HG02840 (cell line): ENCODE measurements around the gene FAM151A.

ENCODE experiments used
- ATAC-seq: cut with Tn5 transposase; IDR thresholded peaks from one replicate; pipeline ENCODE4 v1.9.1; 2021; ENCODE audit warnings: mild to moderate bottlenecking, moderate library complexity, moderate number of reproducible peaks; ENCODE audit not compliant: unreplicated experiment, low FRiP score

FAM151A gene

DNA sequence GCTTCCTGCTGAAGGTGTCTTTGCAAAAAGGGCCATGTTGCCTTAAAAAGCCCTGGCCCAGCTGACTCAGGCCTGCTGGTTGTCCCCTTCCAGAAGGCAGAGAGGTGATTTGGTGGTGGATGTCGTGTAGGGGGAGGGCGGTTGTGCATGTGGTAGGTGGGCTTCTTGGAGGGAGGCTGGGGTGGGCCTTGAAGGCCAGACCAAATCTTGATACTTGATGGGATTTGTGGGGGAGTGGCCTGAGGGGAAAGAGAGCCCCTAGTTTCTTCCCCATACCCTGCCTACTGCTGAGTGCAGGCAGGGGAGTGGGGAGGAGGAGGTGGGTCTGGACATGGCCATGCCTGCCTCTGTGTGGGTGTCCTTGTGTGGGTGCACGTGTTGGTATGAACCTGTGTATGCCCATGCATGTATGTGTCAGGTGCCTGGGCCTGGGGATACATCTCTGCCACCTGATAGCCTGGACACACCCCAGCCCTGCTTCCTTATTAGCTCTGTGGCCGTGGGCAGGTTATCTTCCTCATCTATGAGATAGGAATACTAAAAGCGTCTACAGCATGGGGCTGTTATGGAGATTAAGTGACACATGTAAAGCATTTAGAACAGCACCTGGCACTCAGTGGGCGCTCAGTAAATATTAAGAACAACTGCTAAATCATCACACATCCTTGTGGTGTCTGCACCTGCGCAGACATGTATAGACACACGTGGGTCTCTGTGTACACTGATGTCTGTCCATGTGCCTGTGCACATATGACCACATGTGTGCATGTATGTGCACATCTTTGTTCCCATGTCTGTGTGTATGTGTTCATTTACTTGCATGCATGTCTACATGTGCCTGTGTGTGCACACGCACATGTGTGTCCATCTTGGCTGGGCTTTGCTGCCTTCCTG lies 17.0 kb downstream of the FAM151A start:
- ATAC-seq = no peak

DNA sequence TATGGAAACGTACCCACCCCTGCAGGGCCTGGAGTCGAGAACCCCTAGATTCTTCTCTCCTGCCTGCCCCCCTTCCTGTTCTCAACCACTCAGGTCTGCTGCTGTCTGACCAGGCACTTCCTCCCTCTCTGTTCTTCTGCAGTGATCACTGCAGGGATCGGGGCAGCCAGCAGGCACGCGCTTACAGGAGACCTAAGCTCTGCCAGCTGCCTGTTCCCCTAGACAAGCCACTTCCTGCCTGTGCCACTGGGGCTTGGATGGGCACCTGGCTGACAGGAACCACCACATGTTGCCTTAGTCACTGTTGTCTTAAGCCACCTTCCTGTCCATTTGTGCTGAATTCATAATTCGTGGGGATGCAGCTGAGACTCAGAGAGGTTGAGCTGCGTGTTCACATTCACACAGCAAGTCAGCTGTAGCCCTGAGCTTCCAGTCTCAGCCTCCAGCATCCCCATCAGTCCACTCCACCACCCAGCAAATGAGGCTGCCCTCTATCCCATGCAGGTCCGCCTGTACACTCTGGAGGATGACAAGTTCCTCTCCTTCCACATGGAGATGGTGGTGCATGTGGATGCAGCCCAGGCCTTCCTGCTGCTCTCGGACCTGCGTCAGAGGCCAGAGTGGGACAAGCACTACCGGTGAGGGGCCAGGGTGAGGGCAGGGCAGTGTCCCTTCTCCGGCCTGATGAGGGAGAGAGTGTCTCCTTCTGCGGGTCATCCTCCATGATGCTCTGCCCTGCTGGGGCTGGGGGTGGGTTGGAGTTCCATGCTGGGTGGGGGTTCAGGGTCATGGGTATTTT lies 18.6 kb downstream of the FAM151A start:
- ATAC-seq = no peak

DNA sequence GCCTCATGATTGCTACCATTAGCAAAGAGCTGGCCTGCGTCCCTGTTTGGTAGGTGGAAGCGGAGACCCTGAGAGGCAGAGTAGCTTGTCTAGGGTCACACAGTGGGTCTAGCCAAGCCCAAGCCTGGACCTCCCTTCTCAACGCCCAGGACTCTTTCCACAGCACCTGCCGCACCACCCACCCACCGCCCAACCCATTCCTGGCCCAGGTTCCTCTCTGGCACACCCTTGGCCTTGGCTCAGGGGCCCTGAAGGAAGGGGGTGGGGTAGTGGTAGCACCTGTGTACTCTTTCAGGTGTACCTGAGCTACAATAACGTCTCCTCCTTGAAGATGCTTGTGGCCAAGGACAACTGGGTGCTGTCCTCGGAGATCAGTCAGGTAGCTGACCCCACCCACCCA lies 19.3 kb downstream of the FAM151A start:
- no peak for ATAC-seq

DNA sequence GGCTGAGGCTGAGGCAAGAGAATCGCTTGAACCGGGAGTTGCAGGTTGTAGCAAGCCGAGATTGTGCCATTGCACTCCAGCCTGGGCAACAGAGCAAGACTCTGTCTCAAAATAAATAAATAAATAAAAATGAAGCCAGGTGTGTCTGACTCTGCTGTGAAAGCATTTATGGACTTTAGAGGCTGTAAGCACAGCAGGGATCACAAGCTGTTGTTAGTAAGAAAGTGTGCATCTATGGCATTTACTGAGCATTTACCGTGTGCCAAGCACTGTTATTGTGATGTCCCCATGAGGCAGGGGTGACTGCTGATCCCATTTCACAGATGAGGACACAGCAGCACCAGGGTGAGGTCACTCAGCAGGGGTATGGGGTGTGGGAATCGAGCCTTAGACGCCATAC lies 20.1 kb downstream of the FAM151A start:
- no peak for ATAC-seq

DNA sequence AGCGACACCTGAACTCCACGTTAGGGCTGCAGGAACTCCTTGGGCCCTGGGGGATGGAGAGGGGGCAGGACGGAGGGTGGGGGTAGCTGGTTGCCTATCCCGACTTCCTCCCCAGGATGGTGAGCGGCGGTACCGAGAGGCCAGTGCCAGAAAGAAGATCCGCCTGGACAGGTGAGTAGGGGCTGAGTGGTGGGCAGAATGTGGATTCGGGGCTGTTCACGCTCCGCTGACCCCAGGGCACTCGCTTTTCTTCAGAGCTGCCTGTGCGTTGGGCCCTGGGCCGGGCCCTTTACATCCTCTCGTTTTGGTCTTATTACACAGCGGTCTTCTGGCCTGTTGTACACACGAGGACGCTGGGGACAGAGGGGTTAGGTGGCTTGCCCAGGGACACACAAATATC lies 20.8 kb downstream of the FAM151A start:
- ATAC-seq = no peak

DNA sequence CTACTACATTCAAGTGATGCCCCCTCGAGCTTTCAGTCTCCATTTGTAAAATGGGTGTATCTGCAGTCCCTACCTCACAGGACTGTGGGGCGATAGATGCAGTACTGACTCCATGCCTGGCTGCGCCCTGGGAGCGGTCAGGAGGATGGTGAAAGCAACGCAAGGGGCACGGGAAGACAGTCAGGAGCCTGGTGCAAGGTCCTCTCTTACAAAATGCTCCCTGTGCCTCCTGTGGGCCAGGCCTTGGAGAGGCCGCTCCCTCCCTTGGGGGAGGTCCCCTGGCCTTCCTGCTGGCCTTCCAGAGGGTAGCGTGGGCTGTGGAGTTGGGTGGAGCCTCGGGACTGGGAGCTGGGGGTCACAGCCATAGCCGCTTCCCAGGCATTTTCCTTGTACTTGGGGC lies 21.6 kb downstream of the FAM151A start:
- no peak for ATAC-seq

DNA sequence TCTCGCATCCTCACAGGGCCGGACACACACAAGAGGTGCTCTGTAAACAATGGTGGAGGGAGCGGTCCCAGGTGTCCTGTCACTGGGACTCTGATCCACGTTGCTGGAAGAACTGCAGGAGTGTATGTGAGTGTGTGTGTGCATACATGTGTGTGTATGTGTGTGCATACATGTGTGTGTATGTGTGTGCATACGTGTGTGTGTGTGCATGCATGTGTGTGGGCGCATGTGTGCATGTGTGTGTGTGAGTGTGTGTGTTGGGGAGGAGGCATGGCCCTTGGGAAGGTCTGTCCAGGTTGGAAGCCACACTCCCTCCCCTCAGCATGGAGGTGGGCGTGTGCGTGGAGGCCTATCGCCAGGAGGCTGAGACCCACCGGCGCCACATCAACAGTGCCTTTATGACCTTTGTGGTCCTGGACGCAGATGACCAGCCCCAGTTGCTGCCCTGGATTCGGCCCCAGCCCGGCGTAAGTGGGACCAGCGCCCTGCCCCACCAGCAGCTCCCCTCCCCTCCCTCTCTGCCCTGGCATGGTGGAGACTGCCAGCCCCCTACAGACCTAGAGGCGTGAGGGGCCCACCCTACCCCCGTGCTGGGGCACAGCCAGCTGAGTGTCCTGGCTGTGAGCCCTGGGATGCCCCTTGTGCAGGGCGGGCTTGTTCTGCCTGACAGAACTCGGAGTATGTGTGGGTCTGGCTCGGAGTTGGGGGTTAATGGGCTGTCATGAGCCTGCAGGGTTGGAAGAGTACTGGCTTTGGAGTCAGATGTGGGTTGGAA lies 22.2 kb downstream of the FAM151A start:
- no peak for ATAC-seq

DNA sequence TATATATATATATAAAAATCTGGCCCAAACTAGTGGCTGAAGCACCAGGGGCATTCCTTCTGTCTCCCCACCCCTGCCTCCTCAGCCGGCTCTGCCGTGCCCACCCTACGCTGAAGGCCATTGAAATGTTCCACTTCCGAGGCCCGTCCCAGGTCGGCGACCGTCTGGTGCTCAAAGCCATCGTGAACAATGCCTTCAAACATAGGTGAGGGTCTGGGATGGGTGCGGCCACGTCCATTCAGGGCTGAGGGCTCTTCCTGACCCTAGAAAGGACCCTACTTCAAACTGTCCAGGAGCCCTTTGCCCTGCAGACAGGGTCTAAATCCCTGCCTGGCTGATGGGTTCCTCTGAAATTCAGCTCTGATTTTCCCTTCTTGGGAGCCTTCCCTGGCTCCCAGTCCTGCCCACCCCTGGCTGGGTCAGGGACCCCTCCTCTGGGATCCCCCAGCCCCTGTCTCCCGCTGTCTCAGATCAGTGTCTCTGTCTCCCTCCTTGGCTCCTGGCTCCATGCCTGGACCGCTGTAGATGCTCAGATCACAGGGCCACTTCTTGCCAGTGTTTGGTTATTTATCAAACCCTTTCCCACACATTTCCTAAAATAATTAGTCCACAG lies 24.0 kb downstream of the FAM151A start:
- no peak for ATAC-seq

DNA sequence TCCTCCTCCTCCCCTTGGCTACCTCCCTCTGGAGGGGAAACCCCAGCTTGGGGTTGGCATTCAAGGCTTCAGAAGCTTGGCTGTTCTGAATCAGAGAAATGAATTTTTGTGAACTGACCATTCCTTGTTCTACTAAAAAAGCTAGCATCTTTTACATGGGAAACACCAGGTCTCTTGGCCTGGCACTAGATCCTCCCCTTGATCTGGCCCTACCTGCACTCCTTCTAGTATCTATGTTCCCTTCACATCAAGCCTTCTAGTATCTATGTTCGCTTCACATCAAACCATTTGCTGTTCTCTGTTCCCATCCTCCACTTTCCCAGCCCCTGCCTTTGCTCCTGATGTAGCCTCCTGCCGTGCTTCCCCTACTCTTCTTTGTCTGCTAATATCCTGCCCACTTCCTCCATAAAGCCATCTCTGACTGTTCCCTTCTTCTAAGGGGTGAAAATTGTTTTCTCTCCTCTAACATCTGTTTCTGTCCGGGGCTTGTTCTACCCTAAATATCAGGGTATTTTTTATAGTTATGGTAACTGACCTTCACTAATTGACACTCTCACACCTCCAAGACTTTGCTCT lies 25.8 kb downstream of the FAM151A start:
- ATAC-seq = no peak

DNA sequence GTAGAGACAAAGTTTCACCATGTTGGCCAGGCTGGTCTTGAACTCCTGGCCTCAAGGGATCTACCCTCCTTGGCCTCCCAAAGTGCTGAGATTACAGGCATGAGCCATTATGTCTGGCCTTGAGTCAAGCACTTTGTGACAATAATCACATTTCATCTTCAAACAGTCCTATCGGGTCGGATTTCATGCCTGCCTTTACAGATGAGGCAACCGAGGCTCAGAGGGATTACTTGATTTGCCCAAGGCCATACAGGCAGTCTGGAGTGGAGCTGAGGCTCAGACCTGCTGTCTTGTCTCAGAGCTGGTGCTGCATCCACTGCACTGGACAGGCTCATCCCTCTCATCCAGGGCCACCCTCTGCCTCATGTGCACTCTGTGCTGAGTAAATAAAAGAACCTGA lies 26.6 kb downstream of the FAM151A start:
- no peak for ATAC-seq

DNA sequence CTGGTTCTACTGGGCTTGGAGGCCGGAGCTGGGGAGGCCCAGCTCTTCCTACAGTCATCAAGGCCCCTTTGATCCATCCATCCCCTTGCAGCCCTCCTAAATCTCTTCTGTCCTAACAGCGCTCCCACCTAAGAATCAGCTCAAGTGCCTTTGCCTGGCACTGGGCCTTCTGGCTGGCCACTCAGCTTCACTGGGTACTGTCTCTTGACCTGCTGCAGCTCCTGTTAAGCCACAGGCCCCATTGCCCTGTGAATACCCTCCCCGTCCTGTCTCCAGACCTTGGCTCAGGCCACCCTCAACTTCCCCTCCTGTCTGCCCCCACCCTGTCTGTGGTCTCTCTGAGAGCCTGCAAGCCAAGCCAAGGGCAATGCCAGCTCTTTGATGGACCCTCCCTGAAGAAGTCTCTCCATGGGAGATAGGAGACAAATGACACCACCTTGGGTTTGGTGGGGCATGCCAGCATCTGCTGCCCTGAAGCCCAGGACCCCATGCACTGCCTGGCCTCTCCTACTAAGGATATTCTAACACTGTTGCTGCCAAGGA lies 27.3 kb downstream of the FAM151A start:
- no peak for ATAC-seq

DNA sequence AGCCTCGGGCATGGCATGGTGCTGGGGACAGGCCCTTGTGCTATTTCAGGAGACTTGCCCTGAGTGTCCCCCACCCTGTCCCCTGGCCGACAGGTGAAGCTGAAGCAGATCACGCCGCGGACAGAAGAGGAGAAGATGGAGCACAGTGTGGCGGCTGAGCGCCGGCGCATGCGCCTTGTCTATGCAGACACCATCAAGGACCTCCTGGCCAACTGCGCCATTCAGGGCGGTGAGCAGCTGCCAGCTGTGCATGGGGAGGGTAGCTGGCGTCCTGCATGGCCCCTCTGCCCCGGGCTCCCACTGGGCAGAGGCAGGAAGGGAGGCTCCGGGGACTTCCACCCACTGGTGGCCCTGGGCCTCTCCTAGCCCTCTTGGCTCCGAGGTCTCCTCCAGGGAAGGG lies 28.9 kb downstream of the FAM151A start:
- no peak for ATAC-seq

DNA sequence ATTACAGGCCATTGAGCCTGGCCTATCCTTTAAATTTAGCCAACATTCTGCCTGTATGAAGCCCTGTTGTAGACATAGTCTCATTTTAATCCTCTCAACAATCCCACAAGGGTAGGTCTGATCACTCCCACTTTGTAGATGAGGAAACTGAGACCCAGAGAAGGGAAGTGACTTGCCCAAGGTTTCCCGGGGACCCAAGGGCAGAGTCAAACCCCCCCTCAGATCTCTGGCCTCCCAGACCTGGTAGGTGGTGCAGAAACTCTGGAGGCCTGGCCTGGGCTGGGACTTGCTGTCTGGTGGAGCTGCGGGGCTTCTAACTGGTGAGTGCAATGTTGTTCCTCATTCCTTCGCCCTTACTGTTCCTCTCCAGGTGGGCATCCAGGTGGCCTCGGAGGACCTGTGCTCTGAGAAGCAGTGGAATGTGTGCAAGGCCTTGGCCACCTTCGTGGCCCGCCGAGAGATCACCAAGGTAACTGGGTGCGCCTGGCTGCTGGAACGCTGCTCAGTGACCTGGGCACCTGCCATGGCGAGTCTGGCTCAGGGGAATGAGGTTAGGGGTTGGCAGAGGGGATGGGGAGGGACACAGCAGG lies 29.7 kb downstream of the FAM151A start:
- no peak for ATAC-seq

DNA sequence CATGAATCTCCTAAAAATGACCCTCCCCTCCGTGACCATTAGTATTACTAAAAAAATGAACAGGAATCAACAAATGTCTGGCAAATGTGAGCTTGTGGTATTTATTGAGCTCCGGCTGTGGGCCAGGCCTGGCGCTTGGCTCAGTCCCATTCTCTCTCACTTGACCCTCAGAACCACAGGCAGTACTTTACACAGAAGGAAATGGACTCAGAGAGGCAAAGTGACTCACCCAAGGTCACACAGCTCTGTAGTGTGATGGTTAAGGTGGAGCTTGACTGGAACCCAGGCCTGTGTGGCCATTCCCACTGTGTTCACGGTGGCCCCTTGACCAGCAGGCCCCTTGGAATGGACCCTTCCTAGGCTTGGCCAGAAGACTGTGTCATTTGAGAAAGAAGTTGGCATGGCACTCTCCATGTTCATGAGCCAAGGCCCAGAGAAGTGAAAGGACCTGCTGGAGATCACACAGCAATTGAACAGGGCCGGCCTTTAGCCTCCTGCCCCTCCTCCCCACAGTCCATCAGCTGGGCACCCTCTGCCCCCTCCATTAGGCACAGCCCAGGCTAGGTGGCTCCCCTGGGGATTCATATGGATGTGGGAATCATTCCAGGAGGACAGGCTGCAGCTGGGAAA lies 32.1 kb downstream of the FAM151A start:
- no peak for ATAC-seq

DNA sequence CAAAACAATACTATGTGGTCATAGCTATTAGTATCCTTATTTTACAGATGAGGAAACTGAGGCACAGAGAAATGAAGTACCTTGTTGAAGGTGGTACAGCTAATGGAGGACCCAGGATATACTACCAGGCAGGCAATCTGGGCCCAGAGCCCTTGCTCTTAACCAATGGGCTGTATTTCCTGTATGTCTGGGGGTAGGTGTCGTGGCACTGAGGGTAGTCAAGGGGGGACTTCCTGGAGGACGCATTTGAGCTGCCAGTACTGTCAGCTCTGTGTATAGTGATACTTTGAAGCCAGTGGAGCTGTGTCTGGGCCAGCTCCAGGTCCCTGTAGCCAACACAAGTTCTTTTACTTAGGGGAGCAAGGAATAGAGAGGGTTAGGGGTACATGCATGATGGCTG lies 34.9 kb downstream of the FAM151A start:
- ATAC-seq = no peak

DNA sequence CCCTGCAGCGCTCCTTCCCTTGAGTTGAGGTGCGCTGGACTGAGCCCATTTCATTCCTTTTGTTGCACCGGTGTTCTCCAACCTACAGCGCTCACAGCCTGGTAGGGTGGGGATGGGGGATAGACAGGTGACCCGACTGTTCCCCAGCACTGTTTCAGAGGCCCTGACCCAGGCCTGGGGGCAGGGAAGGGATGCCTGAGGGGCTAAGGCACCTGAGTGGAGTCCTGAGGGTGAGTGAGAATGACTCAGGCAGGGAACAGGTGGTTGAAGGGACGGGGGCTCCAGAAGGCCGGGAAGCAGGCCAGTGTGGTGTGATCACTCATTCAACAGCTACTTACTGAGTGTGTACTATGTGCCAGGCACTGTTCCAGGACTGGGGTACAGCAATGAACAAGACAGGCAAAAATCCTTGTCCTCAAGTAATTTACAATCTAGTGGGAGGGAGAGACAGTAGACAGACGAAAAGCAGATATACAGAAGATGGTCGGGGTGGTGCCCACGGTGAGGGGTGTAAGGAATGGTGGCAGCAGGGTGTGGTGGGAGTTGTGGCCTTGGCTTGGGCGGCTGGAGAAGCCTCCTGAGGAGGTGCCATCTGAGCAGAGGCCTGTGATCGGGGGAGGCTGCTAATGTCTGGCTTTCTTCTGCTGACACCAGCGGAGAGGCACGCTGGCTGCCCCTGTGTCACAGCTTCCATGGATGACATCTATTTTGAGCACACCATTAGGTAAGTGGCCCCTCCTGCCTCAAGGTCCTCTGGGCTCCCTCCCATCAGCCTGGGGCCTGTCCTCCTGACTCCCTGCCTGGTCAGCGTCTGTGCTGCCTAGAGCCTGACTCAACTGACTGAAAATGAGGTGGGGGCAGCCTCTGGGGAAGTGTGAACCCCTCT lies 37.9 kb downstream of the FAM151A start:
- ATAC-seq = no peak

DNA sequence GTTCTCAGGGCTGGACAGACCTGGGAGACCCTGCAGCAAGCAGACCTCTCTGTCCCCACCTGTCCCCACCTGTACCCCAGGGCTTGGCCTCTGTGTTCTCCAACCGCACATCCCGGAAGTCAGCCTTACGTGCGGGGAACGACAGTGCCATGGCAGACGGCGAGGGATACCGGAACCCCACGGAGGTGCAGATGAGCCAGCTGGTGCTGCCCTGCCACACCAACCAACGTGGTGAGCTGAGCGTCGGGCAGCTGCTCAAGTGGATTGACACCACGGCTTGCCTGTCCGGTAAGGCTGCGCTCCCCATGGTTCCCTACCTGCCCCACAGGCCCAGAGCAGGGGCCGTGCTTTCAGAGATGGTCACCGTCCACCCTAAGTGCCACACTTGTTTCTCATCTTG lies 38.8 kb downstream of the FAM151A start:
- ATAC-seq = no peak

DNA sequence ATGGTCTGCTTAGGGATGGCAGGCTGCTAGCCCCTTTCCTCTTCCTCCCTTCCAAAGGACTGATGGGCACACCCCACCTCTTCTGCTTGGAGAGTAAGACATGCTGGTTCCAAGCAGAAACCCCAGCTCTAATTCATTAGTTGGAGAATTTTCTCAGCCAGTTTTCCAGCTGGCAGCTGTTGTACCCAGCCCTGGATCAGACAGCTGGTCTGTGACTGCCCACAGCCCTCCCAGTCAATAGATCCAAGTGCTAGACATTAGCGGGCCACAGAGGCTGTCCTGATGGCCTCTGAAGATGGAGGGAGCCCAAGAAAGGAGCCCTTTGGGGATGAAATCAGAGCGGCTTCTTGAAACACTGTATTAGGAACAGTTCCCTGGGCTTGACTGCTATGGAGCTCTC lies 39.5 kb downstream of the FAM151A start:
- ATAC-seq = no peak
